Bronchial epithelial cell (primary cell): ENCODE data around the gene SLC6A7. TPM values are rescaled to one million over a fixed set of nuclear protein-coding genes. Genes with fewer than 3 reads are reported as not detected.

Experiments used
- DNase-seq: peaks from one replicate; pipeline ENCODE4 v3.0.0-alpha.2; 2010; ENCODE audit warnings: low read depth
- FAIRE-seq: peaks from 2 replicates; lab custom pipeline; 2011; peaks lifted over from hg19 to GRCh38; lab: Jason Lieb, UNC
- H3K27me3 ChIP-seq: 2 replicates; pipeline ENCODE4 v1.5.1; 2011; ENCODE audit warnings: low read length; ENCODE audit not compliant: control insufficient read depth, insufficient read depth
- H3K36me3 ChIP-seq: 2 replicates; pipeline ENCODE4 v1.5.1; 2011; ENCODE audit warnings: low read length; ENCODE audit not compliant: control insufficient read depth, insufficient read depth
- H3K4me3 ChIP-seq: 2 replicates; pipeline ENCODE4 v1.5.1; 2011; ENCODE audit warnings: mild to moderate bottlenecking, low read depth, low read length, control low read depth
- total RNA-seq: library from RNA; depleted of rRNA; stranded (reverse); fragments of >200 nt; gene quantifications from 2 replicates; pipeline ENCODE4 v1.2.1, GENCODE V29; 2014
- TF ChIP-seq, protein P1 (sequence below): IDR thresholded peaks from 2 replicates; pipeline ENCODE4 v1.5.1; 2011; ENCODE audit warnings: mild to moderate bottlenecking, moderate library complexity, low read length, control low read depth, inconsistent platforms; ENCODE audit not compliant: insufficient read depth, severe bottlenecking

SLC6A7 gene
- total RNA-seq, 1 donor from 2014 or later = not detected

DNA sequence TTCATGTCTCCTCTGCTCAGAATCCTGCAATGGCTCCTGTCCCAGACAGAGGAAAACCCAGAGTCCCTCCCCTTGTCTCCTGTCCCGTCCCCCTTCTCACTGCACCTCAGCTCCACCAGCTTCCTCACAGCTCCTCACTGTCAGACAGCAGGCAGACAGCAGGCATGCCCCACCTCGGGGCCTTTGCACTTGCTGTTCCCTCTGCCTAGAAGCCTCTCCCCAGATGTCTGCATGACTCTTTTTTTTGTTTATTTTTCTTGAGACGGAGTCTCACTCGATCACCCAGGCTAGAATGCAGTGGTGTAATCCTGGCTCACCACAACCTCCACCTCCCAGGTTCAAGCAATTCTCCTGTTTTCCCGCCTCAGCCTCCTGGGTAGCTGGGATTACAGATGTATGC lies 8.8 kb upstream of the SLC6A7 start:
- Histone ChIP-seq H3K4me3 (no peak overlapping the region), H3K36me3 (no peaks in the 10 kb centered on the region), H3K27me3 (no peaks in the 10 kb centered on the region)
- no peak for FAIRE-seq
- DNase-seq = no peak
- TF ChIP-seq, protein P1, sequence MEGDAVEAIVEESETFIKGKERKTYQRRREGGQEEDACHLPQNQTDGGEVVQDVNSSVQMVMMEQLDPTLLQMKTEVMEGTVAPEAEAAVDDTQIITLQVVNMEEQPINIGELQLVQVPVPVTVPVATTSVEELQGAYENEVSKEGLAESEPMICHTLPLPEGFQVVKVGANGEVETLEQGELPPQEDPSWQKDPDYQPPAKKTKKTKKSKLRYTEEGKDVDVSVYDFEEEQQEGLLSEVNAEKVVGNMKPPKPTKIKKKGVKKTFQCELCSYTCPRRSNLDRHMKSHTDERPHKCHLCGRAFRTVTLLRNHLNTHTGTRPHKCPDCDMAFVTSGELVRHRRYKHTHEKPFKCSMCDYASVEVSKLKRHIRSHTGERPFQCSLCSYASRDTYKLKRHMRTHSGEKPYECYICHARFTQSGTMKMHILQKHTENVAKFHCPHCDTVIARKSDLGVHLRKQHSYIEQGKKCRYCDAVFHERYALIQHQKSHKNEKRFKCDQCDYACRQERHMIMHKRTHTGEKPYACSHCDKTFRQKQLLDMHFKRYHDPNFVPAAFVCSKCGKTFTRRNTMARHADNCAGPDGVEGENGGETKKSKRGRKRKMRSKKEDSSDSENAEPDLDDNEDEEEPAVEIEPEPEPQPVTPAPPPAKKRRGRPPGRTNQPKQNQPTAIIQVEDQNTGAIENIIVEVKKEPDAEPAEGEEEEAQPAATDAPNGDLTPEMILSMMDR = no peak

DNA sequence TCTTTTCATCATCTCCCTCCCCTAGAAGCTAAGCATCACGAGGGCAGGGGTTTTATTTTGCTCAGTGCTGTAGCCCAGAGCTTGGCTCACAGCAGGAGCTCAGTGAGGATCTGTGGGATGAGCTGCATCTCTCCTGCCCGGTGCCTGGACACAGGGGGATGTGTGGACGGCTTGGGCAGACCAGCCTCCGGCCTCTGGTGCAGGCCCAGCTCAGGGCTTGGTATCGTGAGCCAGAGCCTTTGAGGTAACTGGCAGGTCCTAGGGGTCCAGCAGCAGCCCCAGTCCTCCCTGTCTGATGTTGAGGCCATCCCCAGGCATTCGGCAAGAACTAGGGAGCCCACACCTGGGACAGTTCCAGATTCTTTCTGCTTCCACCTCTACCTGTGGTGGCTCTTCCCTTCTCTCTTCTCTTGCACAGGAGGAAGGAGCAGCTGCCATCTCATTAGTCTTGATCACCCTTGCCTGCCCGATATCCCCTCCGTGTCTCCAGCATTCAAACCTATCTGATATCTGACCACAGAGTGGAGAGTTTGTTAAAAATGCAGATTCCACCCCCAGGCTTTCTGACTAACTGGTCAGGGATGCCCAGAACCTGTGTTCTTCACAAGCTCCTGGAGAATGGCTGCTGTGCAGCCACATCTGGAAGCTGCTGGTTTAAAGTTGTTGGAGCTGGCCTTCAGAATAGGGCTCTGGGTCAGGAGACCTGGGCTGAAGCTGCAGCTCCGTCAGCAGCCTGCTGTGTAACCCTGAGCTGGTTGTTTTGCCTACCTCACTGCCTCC lies 7.9 kb upstream of the SLC6A7 start:
- FAIRE-seq (no peak), DNase-seq (no peak)
- Histone ChIP-seq H3K4me3 (no peak overlapping the region), H3K27me3 (no peaks in the 10 kb centered on the region), H3K36me3 (no peaks in the 10 kb centered on the region)
- TF ChIP-seq, protein P1 = no peak

DNA sequence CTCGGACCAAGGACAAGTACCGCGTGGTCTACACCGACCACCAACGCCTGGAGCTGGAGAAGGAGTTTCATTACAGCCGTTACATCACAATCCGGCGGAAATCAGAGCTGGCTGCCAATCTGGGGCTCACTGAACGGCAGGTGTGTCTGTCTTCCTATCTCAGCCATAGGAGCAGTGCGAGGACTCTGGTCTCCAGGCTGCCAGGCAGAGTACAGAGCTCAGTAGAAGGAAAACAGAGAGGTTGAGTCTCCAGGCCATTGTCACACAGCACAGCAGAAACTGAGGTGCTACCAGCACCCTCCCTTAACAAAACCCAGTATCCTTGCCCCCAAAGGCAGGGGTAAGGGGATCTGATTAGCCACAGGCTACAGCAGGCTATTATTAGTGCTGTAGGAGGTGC lies 7.1 kb upstream of the SLC6A7 start:
- TF ChIP-seq, protein P1 = no peak
- H3K27me3 ChIP-seq = no peaks in the 10 kb centered on the region
- DNase-seq = no peak
- no peak for FAIRE-seq
- no peak overlapping the region for H3K4me3 ChIP-seq
- H3K36me3 ChIP-seq = no peaks in the 10 kb centered on the region

DNA sequence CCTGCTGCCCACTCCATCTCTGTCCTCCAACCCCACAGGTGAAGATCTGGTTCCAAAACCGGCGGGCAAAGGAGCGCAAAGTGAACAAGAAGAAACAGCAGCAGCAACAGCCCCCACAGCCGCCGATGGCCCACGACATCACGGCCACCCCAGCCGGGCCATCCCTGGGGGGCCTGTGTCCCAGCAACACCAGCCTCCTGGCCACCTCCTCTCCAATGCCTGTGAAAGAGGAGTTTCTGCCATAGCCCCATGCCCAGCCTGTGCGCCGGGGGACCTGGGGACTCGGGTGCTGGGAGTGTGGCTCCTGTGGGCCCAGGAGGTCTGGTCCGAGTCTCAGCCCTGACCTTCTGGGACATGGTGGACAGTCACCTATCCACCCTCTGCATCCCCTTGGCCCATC lies 6.4 kb upstream of the SLC6A7 start:
- Histone ChIP-seq H3K36me3 (no peaks in the 10 kb centered on the region), H3K4me3 (no peak overlapping the region), H3K27me3 (peaks cover 6% of the 10 kb centered on the region)
- DNase-seq = no peak
- no peak for FAIRE-seq
- TF ChIP-seq, protein P1 = no peak

DNA sequence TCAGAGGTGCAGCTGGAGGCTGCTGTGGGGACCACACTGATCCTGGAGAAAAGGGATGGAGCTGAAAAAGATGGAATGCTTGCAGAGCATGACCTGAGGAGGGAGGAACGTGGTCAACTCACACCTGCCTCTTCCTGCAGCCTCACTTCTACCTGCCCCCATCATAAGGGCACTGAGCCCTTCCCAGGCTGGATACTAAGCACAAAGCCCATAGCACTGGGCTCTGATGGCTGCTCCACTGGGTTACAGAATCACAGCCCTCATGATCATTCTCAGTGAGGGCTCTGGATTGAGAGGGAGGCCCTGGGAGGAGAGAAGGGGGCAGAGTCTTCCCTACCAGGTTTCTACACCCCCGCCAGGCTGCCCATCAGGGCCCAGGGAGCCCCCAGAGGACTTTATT lies 5.9 kb upstream of the SLC6A7 start:
- Histone ChIP-seq H3K4me3 (no peak overlapping the region), H3K27me3 (peaks cover 6% of the 10 kb centered on the region), H3K36me3 (no peaks in the 10 kb centered on the region)
- TF ChIP-seq, protein P1 = no peak
- DNase-seq (no peak), FAIRE-seq (no peak)
